HG03060 (cell line): Measurements from ENCODE around the gene CRISPLD2.
"Not testable (repeated sequence)": the region's sequence is repeated elsewhere in the genome, so short reads cannot be mapped to it uniquely, and the experiment has no call there.

Experiments used
- ATAC-seq: cut with Tn5 transposase; IDR thresholded peaks from one replicate; pipeline ENCODE4 v1.9.1; 2021; ENCODE audit warnings: low read depth, moderate number of reproducible peaks; ENCODE audit not compliant: unreplicated experiment

CRISPLD2 gene

GRCh38 chr16:84855435-84856202 lies 35.8 kb downstream of the CRISPLD2 start:
- not testable (repeated sequence) for ATAC-seq

- not testable (repeated sequence) for ATAC-seq
Observed at GRCh38 chr16:84856203-84856581, 36.4 kb downstream of the CRISPLD2 start.

- ATAC-seq: not testable (repeated sequence)
Observed at GRCh38 chr16:84856811-84857210, 37.0 kb downstream of the CRISPLD2 start.

GRCh38 chr16:84859681-84860080 lies 39.9 kb downstream of the CRISPLD2 start:
- no peak for ATAC-seq

GRCh38 chr16:84860383-84860782 lies 40.6 kb downstream of the CRISPLD2 start:
- ATAC-seq: no peak

- ATAC-seq: no peak
Observed at GRCh38 chr16:84861671-84862070, 41.9 kb downstream of the CRISPLD2 start.

GRCh38 chr16:84862804-84863480 lies 43.2 kb downstream of the CRISPLD2 start:
- no peak for ATAC-seq

- ATAC-seq: no peak
Observed at GRCh38 chr16:84863481-84863814, 43.7 kb downstream of the CRISPLD2 start.

- no peak for ATAC-seq
Observed at GRCh38 chr16:84864326-84864955, 44.7 kb downstream of the CRISPLD2 start.

GRCh38 chr16:84867696-84868095 lies 47.9 kb downstream of the CRISPLD2 start:
- ATAC-seq: no peak

- ATAC-seq: no peak
Observed at GRCh38 chr16:84868328-84868727, 48.5 kb downstream of the CRISPLD2 start.

- ATAC-seq: no peak
Observed at GRCh38 chr16:84868829-84869472, 49.2 kb downstream of the CRISPLD2 start.

GRCh38 chr16:84869473-84869845 lies 49.7 kb downstream of the CRISPLD2 start:
- no peak for ATAC-seq

- ATAC-seq: not testable (repeated sequence)
Observed at GRCh38 chr16:84872971-84873370, 53.2 kb downstream of the CRISPLD2 start.

GRCh38 chr16:84874004-84874435 lies 54.2 kb downstream of the CRISPLD2 start:
- no peak for ATAC-seq

GRCh38 chr16:84874553-84874952 lies 54.8 kb downstream of the CRISPLD2 start:
- ATAC-seq: no peak

GRCh38 chr16:84874983-84875382 lies 55.2 kb downstream of the CRISPLD2 start:
- no peak for ATAC-seq

- no peak for ATAC-seq
Observed at GRCh38 chr16:84875846-84876245, 56.1 kb downstream of the CRISPLD2 start.

- no peak for ATAC-seq
Observed at GRCh38 chr16:84876873-84877606, 57.3 kb downstream of the CRISPLD2 start.

GRCh38 chr16:84878770-84879169 lies 59.0 kb downstream of the CRISPLD2 start:
- ATAC-seq: no peak
